ENCODE results near the gene KNTC1. TPM values are rescaled to one million over a fixed set of nuclear protein-coding genes. Genes with fewer than 3 reads are reported as not detected.

KNTC1 gene
- total and polyA plus RNA-seq, 2 of the 13 experiments (the other 11 are each of a cell fraction or from before 2014, with no cell fraction given), result 45.1 to 57.6 TPM

DNA sequence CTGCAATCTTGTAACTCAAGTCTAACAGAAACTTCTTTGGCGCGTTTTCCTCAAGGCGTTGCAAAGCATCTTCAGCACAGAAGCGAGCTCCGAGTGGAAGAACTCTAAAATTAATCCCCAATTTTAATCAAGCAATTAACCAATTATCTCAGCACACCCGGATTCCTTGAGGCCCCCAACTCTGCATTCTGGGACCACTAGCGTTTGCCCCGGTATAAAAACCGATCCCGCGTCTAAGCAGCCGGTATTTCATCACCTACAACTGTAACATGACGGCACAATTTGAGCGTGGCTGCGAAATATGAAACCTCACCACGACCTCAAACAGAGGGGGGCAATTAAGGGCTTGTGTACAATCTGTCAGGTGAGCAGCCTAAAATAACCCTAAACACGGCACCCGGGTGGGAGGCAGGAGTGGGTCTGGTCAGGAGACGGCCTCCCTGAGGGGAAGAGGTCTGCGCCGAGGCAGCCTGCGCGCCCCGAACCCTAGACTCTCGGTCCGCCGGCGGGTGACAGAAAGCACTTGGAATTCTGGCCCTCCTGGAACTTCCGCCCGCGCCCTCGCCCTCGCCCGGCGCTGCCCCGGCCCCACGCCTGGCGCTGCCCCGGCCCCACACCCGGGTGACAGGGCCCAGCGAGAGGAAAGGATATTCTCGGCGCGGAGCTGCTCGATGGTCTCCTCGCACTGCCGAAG, 26.9 kb upstream of the KNTC1 start (continued):
- TF ChIP-seq, protein P1, sequence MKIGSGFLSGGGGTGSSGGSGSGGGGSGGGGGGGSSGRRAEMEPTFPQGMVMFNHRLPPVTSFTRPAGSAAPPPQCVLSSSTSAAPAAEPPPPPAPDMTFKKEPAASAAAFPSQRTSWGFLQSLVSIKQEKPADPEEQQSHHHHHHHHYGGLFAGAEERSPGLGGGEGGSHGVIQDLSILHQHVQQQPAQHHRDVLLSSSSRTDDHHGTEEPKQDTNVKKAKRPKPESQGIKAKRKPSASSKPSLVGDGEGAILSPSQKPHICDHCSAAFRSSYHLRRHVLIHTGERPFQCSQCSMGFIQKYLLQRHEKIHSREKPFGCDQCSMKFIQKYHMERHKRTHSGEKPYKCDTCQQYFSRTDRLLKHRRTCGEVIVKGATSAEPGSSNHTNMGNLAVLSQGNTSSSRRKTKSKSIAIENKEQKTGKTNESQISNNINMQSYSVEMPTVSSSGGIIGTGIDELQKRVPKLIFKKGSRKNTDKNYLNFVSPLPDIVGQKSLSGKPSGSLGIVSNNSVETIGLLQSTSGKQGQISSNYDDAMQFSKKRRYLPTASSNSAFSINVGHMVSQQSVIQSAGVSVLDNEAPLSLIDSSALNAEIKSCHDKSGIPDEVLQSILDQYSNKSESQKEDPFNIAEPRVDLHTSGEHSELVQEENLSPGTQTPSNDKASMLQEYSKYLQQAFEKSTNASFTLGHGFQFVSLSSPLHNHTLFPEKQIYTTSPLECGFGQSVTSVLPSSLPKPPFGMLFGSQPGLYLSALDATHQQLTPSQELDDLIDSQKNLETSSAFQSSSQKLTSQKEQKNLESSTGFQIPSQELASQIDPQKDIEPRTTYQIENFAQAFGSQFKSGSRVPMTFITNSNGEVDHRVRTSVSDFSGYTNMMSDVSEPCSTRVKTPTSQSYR (CRISPR knock-in tag; IDR thresholded peaks at IDR 0.05; ENCODE audit: borderline replicate concordance), result no peak
- no peak for TF ChIP-seq PCBP1 (IDR thresholded peaks at IDR 0.05; ENCODE audit: borderline replicate concordance, low read depth, low read length)
- 0 out of 2 replicates have a peak, but pooled peaks have one; percentile 64 for TF ChIP-seq ZNF589 (CRISPR knock-in tag; conservative IDR thresholded peaks at IDR 0.05)
- no peak for TF ChIP-seq WIZ (CRISPR knock-in tag; IDR thresholded peaks at IDR 0.05)
- TF ChIP-seq ZNF17 (CRISPR knock-in tag; IDR thresholded peaks at IDR 0.05), result no peak
- TF ChIP-seq, protein P2, sequence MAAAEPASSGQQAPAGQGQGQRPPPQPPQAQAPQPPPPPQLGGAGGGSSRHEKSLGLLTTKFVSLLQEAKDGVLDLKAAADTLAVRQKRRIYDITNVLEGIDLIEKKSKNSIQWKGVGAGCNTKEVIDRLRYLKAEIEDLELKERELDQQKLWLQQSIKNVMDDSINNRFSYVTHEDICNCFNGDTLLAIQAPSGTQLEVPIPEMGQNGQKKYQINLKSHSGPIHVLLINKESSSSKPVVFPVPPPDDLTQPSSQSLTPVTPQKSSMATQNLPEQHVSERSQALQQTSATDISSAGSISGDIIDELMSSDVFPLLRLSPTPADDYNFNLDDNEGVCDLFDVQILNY (CRISPR knock-in tag; conservative IDR thresholded peaks at IDR 0.05), result no peak
- TF ChIP-seq ZNF615 (CRISPR knock-in tag; IDR thresholded peaks at IDR 0.05; ENCODE audit: borderline replicate concordance), result no peak
- TF ChIP-seq NFIB (CRISPR knock-in tag; IDR thresholded peaks at IDR 0.05; ENCODE audit: borderline replicate concordance), result no peak
- no peak for TF ChIP-seq CHCHD3 (CRISPR knock-in tag; IDR thresholded peaks at IDR 0.05)
- TF ChIP-seq, protein P3, sequence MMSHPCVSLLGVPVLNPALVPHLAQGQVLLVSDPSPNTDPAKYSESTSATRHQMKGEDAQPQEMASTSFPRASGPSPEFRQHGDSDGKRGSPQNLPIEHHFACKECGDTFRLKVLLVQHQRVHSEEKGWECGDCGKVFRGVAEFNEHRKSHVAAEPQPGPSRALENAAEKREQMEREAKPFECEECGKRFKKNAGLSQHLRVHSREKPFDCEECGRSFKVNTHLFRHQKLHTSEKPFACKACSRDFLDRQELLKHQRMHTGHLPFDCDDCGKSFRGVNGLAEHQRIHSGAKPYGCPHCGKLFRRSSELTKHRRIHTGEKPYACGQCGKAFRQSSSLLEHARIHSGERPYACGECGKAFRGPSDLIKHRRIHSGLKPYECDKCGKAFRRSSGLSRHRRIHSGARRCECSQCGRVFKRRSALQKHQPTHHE (CRISPR knock-in tag; IDR thresholded peaks at IDR 0.05; ENCODE audit: borderline replicate concordance), result no peak
- TF ChIP-seq EEA1 (CRISPR knock-in tag; IDR thresholded peaks at IDR 0.05; ENCODE audit: borderline replicate concordance), result peak; percentile 55; the same call in 1 of the 2 replicates
- TF ChIP-seq SIX1 (CRISPR knock-in tag; IDR thresholded peaks at IDR 0.05; ENCODE audit: borderline replicate concordance), result peak; percentile 68; the same call in 1 of the 2 replicates
- no peak for TF ChIP-seq NBN (conservative IDR thresholded peaks at IDR 0.05)
- TF ChIP-seq, protein P4, sequence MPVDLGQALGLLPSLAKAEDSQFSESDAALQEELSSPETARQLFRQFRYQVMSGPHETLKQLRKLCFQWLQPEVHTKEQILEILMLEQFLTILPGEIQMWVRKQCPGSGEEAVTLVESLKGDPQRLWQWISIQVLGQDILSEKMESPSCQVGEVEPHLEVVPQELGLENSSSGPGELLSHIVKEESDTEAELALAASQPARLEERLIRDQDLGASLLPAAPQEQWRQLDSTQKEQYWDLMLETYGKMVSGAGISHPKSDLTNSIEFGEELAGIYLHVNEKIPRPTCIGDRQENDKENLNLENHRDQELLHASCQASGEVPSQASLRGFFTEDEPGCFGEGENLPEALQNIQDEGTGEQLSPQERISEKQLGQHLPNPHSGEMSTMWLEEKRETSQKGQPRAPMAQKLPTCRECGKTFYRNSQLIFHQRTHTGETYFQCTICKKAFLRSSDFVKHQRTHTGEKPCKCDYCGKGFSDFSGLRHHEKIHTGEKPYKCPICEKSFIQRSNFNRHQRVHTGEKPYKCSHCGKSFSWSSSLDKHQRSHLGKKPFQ (CRISPR knock-in tag; IDR thresholded peaks at IDR 0.05; ENCODE audit: insufficient replicate concordance), result no peak
- TF ChIP-seq RXRA (CRISPR knock-in tag; IDR thresholded peaks at IDR 0.05), result 0 out of 2 replicates have a peak, but pooled peaks have one; percentile 6
- TF ChIP-seq BORCS8-MEF2B (CRISPR knock-in tag; IDR thresholded peaks at IDR 0.05), result peak; percentile 78; the same call in 1 of the 2 replicates
- no peak for TF ChIP-seq GTF3A (CRISPR knock-in tag; conservative IDR thresholded peaks at IDR 0.05)
- no peak for TF ChIP-seq ZMYM3 (CRISPR knock-in tag; IDR thresholded peaks at IDR 0.05)
- no peak for TF ChIP-seq IKZF4 (CRISPR knock-in tag; IDR thresholded peaks at IDR 0.05; ENCODE audit: borderline replicate concordance, low read depth, not compliant biosample characterization)
- no peak for TF ChIP-seq RBAK (CRISPR knock-in tag; IDR thresholded peaks at IDR 0.05)
- TF ChIP-seq CBFB (CRISPR knock-in tag; IDR thresholded peaks at IDR 0.05), result no peak
- TF ChIP-seq ZNF790 (CRISPR knock-in tag; IDR thresholded peaks at IDR 0.05; ENCODE audit: borderline replicate concordance), result no peak
- TF ChIP-seq SALL1 (CRISPR knock-in tag; IDR thresholded peaks at IDR 0.05), result no peak; the same call in 1 of the 2 replicates
- no peak for TF ChIP-seq ZNF773 (CRISPR knock-in tag; IDR thresholded peaks at IDR 0.05; ENCODE audit: borderline replicate concordance)

Data from HepG2 (cell line).